Fibroblast of mammary gland (primary cell): Measurements from ENCODE around the gene SMCO3.

Experiments used
- DNase-seq: peaks from one replicate; pipeline ENCODE4 v3.0.0-alpha.2; 2010; ENCODE audit warnings: low read depth
- H3K4me3 ChIP-seq: 2 replicates; pipeline ENCODE4 v1.5.1; 2011; ENCODE audit warnings: low read depth, mild to moderate bottlenecking, low read length, moderate library complexity; ENCODE audit not compliant: control insufficient read depth
- TF ChIP-seq, protein P1 (sequence below): conservative IDR thresholded peaks from 2 replicates; pipeline ENCODE4 v1.5.1; 2011; ENCODE audit warnings: low read depth, low read length, inconsistent platforms; ENCODE audit not compliant: control insufficient read depth, insufficient read depth

The SMCO3 gene

DNA sequence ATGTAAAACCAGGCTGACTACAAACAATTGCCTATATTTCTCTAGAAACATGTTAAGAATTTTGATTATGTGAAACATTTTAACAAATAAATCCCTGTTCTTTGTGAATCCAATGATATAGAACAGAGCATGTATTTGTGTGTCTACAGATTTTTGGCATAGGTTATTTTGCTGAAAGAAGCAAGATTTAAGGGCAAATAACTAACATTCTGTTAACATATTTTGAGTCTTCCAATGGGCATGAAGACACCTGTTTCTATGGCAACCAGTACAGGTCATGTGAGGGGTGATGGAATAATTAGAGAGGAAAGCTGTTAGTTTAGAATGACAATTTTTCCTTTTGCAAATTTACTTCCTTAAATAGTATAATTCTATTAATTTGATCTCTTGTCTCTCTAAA, 20.5 kb upstream of the SMCO3 start:
- DNase-seq: no peak
- no peak overlapping the region for H3K4me3 ChIP-seq
- TF ChIP-seq, protein P1, sequence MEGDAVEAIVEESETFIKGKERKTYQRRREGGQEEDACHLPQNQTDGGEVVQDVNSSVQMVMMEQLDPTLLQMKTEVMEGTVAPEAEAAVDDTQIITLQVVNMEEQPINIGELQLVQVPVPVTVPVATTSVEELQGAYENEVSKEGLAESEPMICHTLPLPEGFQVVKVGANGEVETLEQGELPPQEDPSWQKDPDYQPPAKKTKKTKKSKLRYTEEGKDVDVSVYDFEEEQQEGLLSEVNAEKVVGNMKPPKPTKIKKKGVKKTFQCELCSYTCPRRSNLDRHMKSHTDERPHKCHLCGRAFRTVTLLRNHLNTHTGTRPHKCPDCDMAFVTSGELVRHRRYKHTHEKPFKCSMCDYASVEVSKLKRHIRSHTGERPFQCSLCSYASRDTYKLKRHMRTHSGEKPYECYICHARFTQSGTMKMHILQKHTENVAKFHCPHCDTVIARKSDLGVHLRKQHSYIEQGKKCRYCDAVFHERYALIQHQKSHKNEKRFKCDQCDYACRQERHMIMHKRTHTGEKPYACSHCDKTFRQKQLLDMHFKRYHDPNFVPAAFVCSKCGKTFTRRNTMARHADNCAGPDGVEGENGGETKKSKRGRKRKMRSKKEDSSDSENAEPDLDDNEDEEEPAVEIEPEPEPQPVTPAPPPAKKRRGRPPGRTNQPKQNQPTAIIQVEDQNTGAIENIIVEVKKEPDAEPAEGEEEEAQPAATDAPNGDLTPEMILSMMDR: no peak

DNA sequence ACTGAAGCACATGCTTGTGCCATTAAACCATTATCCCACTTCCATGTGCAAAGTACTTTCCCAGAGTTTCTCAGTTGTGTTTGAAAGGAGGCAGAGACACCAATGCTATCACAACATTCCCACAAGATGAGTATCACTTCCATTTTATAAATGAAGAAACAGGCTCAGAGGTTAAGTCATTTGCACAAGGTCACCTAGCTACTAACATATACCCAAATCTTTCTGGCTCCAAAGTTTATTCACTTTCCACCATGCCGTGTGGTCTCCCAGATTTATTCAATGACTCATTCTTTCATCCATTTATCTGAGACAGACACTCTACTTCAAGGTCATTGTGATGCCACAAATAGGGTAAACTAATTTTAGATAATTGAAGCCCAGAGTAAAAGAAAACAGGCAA, 20.0 kb upstream of the SMCO3 start:
- TF ChIP-seq, protein P1: no peak
- peak; percentile 15 for DNase-seq
- no peak overlapping the region for H3K4me3 ChIP-seq

DNA sequence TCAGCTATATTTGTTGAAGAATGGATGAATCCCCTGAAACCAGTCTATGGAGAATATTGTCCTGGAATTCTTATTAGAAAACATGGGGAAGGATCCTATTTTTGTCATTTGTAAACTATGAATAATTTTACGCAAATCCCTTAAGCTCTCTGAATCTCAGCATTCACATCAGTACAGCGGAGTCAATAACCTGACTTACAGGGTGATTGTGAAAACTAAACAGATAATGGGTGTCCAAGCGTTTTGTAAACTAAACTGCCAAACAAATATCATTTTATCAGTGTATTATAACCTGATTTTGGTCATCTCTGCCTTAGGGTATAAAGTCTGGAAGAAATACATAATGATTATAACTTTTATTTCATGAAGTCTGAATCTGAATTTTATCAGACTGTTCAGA, 19.4 kb upstream of the SMCO3 start:
- TF ChIP-seq, protein P1: no peak
- H3K4me3 ChIP-seq: no peak overlapping the region
- DNase-seq: no peak

DNA sequence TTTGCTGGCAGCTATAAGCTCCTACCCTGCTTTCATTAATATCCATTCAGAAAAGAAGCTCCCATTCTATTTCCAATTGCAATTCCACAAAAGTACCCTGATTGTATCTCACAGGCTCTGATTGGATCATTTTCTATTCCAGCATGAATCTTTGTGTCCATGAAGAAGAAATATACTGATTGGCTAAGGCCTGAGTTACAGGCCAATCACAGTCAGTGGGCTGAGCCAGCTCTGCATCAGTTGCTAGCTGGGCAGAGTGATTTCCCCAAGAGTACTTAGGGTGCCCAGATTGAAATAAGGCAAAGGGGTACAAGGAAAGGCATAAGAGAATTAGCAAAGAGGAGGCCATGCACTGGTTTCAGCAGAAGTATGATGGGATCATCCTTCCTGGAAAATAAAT, 14.9 kb upstream of the SMCO3 start:
- TF ChIP-seq, protein P1: no peak
- no peak overlapping the region for H3K4me3 ChIP-seq
- DNase-seq: peak; percentile 43

DNA sequence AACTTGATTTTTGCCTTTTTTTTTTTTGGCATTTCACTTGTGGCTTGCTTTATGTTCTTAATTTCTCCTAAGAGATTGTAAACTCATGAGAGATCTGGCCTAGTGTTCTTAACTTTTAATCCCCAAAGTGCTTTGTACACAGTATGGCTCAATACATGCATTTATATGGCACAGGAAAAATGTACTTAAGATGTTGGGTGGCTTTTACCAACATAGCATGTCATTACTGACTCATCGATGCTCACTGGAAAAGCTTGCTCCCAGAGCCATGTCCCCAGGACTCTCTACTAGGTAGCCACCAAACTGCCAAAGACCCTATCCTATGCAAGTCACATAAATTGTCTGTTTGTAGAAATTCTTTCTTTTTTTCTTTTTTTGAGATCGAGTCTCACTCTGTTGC, 13.1 kb upstream of the SMCO3 start:
- TF ChIP-seq, protein P1: no peak
- no peak overlapping the region for H3K4me3 ChIP-seq
- peak; percentile 23 for DNase-seq

DNA sequence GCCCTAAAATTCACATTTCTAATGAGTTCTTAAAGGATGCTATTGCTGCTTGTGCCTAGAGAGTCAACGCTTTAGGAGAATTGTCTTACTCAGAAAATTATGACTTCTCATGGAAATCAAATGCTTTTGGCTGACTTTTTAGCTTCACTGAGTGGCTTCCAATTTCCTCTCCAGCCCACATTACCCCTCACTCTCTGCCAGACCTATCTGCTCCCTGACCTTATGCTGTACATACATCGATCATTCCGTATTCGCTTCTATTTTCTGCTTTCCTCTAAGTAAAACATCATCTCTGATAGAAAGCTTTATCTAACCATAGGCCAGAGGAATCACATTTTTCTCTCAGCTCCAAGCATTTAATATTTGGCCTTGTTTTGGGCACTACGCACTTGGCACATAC, 12.5 kb upstream of the SMCO3 start:
- no peak for DNase-seq
- TF ChIP-seq, protein P1: no peak
- H3K4me3 ChIP-seq: no peak overlapping the region

DNA sequence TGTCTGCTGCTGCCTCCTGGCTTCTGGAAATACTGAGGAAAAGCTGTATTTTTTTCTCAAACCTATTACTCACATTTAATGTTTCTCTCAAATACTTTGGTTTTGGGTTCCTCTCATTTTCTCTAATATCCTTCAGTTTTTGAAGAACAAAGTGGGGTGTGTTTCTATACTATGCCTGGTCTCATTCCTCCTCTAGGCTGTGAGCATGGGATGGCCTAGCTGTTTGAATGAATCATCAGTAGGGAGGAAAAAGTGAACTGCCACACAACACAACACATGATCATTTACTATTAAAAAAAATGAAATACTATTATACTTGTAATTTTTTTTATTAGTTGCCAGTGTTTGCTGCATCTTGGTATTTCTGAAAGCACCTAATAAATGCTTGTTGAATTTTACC, 11.3 kb upstream of the SMCO3 start:
- peak; percentile 14 for DNase-seq
- TF ChIP-seq, protein P1: no peak
- no peak overlapping the region for H3K4me3 ChIP-seq
